ENCODE data around the gene GPC3.

GRCh38 chrX:133652185-133652584 lies 333.2 kb downstream of the GPC3 start:
- TF ChIP-seq CTCF (IDR thresholded peaks at IDR 0.05 in 2 of 3, conservative IDR thresholded peaks at IDR 0.05 in 1 of 3; ENCODE audit: borderline replicate concordance in 1 of 3, insufficient read depth in 1 of 3, low read depth in 2 of 3, low read length in 2 of 3) (no peak), RAD21 (IDR thresholded peaks at IDR 0.05; ENCODE audit: low read depth) (no peak), SP1 (IDR thresholded peaks at IDR 0.05; ENCODE audit: low read depth) (no peak), ZFX (IDR thresholded peaks at IDR 0.05) (no peak), TCF7L2 (IDR thresholded peaks at IDR 0.05; ENCODE audit: borderline replicate concordance, extremely low read depth, insufficient read depth, insufficient read length) (no peak), EZH2 (IDR thresholded peaks at IDR 0.05) (no peak), CBX3 (IDR thresholded peaks at IDR 0.05; ENCODE audit: low read depth) (no peak), POLR2AphosphoS5 (IDR thresholded peaks at IDR 0.05; ENCODE audit: low read depth, low read length) (no peak), YY1 (IDR thresholded peaks at IDR 0.05; ENCODE audit: extremely low read depth, insufficient replicate concordance, low read depth, low read length) (no peak)
